GM13977 (cell line): ENCODE results near the gene MPC2.

Experiments used
- DNase-seq: peaks from one replicate; pipeline ENCODE4 v3.0.0; 2012; ENCODE audit warnings: low spot score
- CTCF ChIP-seq: IDR thresholded peaks from 2 replicates; pipeline ENCODE4 v1.5.1; 2012; ENCODE audit warnings: mild to moderate bottlenecking, control low read depth; ENCODE audit not compliant: insufficient read depth; ENCODE audit errors: extremely low read depth, missing control alignments
- in situ Hi-C: fragments of 300-500 bp; cut with MboI; formaldehyde crosslinking; loops from one replicate; pipeline ENCODE4 v1.12.0; 2022; ENCODE audit warnings: low sequenced_read_pairs, low pct_unique_long_range_greater_than_20kb, mixed read lengths, inconsistent platforms; ENCODE audit not compliant: unreplicated experiment

MPC2 gene

GRCh38 chr1:167973832-167974231, 37.0 kb upstream of the MPC2 start:
- no peak for DNase-seq
- in situ Hi-C loops, result no loop called here
- TF ChIP-seq CTCF, result no peak

- DNase-seq, result no peak
- in situ Hi-C loops, result no loop called here
- TF ChIP-seq CTCF, result no peak
These were observed 31.7 kb upstream of the MPC2 start for GRCh38 chr1:167968569-167968968.

- DNase-seq, result no peak
- no peak for TF ChIP-seq CTCF
- in situ Hi-C loops, result no loop called here
These were observed 29.2 kb upstream of the MPC2 start for GRCh38 chr1:167966050-167966449.

GRCh38 chr1:167964646-167965045, 27.8 kb upstream of the MPC2 start:
- DNase-seq, result no peak
- no peak for TF ChIP-seq CTCF
- in situ Hi-C loops, result no loop called here

- in situ Hi-C loops, result no loop called here
- no peak for TF ChIP-seq CTCF
- DNase-seq, result no peak
These were observed 20.8 kb upstream of the MPC2 start for GRCh38 chr1:167957710-167958109.

GRCh38 chr1:167955915-167956314, 19.0 kb upstream of the MPC2 start:
- in situ Hi-C loops, result no loop called here
- no peak for DNase-seq
- TF ChIP-seq CTCF, result no peak

GRCh38 chr1:167950569-167950968, 13.7 kb upstream of the MPC2 start:
- no peak for DNase-seq
- in situ Hi-C loops, result no loop called here
- no peak for TF ChIP-seq CTCF
